ENCODE data around the gene CFAP46.

The CFAP46 gene

DNA sequence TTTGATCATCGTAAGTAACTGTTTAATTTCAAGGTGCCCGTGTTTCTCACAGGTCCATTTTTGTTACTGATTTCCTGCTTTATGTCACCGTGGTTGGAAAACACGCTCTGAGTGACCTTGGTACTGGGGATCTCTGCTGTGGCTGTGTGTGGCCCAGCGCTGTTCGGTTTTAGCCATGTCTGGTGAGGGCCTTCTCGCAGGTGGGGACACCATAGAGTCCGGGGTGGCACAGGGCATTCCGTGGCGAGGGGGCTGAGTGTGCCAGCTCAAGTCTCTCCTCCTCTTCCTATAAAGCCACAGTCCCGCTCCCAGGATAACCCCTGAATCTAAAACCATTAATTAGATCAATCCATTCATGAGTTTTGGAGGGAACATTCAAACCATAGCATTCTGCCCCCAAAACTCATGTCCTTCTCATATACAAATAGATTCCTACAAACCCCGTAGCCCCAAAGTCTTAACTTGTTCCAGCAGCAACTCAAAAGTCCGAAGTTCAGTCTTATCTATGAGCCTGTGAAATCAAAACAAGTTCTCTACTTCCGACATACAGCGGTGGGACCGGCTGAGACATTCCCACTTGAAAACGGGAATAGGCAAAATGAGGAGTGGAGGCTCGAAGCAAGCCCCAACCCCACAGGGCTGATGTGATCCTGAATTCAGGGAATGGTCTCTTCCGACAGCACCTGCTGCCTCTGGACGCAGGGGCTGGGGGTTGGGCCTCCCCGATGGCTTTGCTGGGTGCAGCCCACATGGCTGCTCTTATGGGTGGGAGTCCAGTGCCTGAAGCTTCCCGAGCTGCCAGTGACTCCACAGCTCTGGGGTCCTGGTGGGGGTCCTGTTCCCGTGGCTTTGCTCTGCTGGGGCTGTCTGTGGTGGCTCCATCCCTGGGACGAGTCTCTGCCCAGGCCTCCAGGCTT is 101.4 kb downstream of the CFAP46 start:
- no peak for DNase-seq (ENCODE audit: low spot score)
- TF ChIP-seq, protein P1, sequence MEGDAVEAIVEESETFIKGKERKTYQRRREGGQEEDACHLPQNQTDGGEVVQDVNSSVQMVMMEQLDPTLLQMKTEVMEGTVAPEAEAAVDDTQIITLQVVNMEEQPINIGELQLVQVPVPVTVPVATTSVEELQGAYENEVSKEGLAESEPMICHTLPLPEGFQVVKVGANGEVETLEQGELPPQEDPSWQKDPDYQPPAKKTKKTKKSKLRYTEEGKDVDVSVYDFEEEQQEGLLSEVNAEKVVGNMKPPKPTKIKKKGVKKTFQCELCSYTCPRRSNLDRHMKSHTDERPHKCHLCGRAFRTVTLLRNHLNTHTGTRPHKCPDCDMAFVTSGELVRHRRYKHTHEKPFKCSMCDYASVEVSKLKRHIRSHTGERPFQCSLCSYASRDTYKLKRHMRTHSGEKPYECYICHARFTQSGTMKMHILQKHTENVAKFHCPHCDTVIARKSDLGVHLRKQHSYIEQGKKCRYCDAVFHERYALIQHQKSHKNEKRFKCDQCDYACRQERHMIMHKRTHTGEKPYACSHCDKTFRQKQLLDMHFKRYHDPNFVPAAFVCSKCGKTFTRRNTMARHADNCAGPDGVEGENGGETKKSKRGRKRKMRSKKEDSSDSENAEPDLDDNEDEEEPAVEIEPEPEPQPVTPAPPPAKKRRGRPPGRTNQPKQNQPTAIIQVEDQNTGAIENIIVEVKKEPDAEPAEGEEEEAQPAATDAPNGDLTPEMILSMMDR (IDR thresholded peaks at IDR 0.05), result no peak
- no peak overlapping the region for H3K27ac ChIP-seq
- no peak overlapping the region for H3K4me3 ChIP-seq

DNA sequence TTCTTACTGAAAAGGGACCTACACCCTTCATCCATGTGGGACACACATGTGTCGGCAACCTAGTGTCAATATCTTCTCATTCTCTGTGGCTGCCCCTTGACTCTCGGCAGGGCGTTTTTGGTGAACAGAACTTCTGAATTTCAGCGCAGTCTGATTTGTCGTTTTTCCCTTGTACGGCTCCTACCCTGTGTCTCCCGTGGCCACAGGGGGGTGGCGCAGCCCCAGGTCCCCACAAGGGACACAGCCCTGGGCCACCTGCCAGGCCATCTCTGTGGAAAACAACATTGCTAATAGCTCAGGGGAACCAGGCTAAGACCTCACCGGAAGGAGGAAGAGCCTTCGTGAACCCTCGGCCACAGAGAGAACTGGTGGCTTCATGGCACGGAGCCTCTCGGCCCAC is 103.3 kb downstream of the CFAP46 start:
- H3K27ac ChIP-seq, result no peak overlapping the region
- H3K4me3 ChIP-seq, result no peak overlapping the region
- TF ChIP-seq, protein P1 (IDR thresholded peaks at IDR 0.05), result no peak
- DNase-seq (ENCODE audit: low spot score), result peak; percentile 41

DNA sequence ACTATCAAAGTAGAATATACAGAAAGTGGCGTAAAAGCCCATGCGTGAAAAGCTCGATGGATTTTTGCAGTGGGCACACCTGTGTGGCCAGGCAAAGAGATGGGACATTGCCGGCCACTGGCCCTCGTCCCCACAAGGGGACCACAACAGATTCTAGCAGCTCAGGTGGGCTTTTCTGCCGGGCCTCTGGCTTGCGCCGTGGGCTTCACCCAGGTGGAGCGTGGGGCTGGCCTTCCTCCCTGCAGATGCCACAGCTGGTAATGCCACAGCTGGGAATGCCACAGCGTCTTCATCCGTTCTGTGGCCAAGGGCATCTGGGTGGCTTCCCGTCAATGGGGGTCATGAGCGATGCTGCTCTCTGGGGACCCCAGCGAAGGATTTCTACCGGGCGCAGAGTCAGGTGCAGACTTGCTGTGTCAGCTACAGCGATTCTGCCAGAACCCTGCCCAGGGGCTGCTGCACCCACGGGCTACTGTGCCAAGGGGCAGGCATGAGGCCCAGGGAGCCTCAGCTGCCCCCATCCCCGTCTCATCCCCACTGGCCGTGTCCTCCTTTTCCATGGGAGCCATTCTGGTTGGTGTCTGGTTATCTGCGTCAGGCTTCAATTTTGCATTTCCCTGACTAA is 103.9 kb downstream of the CFAP46 start:
- TF ChIP-seq, protein P1 (IDR thresholded peaks at IDR 0.05), result no peak
- DNase-seq (ENCODE audit: low spot score), result peak; percentile 64
- no peak overlapping the region for H3K27ac ChIP-seq
- H3K4me3 ChIP-seq, result no peak overlapping the region

DNA sequence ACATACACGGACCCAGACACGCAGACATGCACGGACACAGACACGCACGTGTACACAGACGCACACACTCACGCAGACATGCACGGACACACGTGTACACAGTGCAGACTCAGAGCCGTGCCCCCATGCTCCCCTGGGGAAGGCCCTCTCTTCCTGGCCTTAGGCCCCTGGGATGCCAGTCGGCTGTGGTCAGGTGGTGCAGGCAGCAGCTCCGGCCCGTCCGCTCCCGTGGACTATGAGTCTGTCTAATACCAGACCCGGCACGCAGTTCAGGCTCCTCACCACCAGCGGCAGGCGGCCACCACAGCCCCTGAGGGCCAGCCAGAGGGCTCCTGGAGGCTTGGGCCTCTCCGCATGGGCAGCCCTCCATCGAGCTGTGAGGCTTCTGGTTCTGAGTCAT is 104.5 kb downstream of the CFAP46 start:
- Histone ChIP-seq H3K27ac (no peak overlapping the region), H3K4me3 (no peak overlapping the region)
- TF ChIP-seq, protein P1 (IDR thresholded peaks at IDR 0.05), result no peak
- DNase-seq (ENCODE audit: low spot score), result no peak

DNA sequence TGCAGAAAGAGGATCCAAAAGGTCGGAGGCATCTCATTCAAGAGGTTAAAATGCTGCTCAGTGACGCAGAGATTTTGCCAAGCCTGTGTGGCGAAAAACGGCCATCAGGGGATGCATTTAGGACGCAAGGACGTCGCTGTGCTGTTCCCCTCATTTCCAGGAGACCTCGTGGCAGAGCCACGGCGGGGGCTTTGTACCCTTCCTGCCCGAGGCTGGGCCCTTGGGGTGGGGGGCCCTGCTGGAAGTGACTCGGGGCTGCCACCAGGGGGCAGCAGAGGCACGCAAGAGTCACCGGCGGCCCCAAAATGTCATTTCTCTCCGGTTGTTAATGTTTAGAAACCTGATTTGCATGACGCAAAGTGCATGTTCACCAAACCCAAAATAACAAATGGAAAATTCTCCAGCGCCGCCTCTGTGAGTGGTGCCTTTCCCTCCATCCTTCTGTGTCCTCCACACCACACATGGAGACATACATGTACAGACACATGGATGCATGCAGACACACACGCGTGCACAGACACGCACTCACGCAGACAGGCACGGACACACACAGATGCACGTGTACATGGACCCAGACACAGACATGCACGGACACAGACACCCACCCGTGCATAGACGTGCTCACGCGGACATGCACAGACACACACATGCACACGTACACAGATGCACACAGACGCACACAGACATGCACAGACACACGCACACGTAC is 105.4 kb downstream of the CFAP46 start:
- TF ChIP-seq, protein P1 (IDR thresholded peaks at IDR 0.05), result peak; percentile 74
- DNase-seq (ENCODE audit: low spot score), result peak; percentile 49
- no peak overlapping the region for H3K27ac ChIP-seq
- H3K4me3 ChIP-seq, result no peak overlapping the region

DNA sequence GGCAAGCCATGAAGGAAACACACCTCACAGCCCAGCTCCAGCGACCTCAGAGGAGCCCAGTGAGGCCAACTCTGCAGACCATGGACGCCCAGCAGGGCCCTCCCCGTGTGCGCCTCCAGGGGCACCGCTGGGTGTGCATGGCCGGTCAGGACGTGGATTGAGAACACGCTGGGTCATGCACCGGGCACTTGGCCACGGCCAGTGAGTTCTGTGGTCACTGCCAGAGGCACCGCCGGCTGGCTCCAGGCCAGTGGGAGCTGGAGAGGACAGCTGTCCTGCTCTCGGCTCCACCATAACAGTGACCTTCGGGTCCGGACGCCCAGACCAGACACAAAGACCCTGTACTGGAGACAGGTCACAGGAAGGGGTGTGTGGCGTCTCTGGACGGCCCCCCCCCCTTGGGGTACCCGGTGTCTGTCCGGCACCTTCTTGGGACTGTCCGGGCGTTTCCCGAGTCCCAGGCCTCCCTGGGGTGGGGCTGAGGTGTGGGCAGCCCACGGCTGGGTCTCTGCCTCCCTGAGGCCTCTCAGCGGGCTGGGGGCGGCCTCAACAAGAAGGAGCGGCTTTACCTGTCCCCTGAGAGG is 106.0 kb downstream of the CFAP46 start:
- Histone ChIP-seq H3K27ac (no peak overlapping the region), H3K4me3 (no peak overlapping the region)
- TF ChIP-seq, protein P1 (IDR thresholded peaks at IDR 0.05), result no peak
- DNase-seq (ENCODE audit: low spot score), result peak; percentile 58

Data from coronary artery (tissue), 2 donors.